ENCODE measurements around the gene LRSAM1. TPM values are rescaled to one million over a fixed set of nuclear protein-coding genes. Genes with fewer than 3 reads are reported as not detected.

Gene LRSAM1
- total and polyA plus RNA-seq, 9 of the 15 experiments (the other 6 are each of a cell fraction or from before 2014, with no cell fraction given) = 0.07 to 16.2 (median 4.7) TPM

GRCh38 chr9:127451608-127451857 lies 223 bp downstream of the LRSAM1 start:
- in situ Hi-C loops (cut with MboI) (no loop called here), intact Hi-C loops (cut with micrococcal nuclease) (no loop called here)
- ChIA-PET CTCF (ENCODE audit: low intra/inter-chr PET ratio) (no interaction called here), POLR2A (interaction anchor here (0.5 to 3.6 kb wide), 18 partner anchors 9 to 1505 kb away, joined by 3 to 21 read pairs (median 4); partner anchors contain the start of genes SLC2A8 and ZNF79)
- DNase-seq (ENCODE audit: extremely low read depth in 1 of 4, low spot score in 3 of 4) (no peak), FAIRE-seq (no peak), ATAC-seq (peak; percentile 10)
- peak overlapping the region; percentile 95 for H2AFZ ChIP-seq (ENCODE audit: low read depth, low read length)
- H3K4me2 ChIP-seq (ENCODE audit: insufficient read depth, low read length) = peak overlapping the region; percentile 100
- no peaks in the 10 kb centered on the region for H3K27me3 ChIP-seq (ENCODE audit: control insufficient read depth in 2 of 2, insufficient read depth in 2 of 2, low read length in 2 of 2)
- H3K79me2 ChIP-seq (ENCODE audit: control insufficient read depth, insufficient read depth, low read length) = peaks cover 61% of the 10 kb centered on the region
- peaks cover 48% of the 10 kb centered on the region for H3K36me3 ChIP-seq (ENCODE audit: control insufficient read depth, insufficient read depth, low read length)
- peak overlapping the region; percentile 78 for H3K4me3 ChIP-seq
- peaks cover 29% of the 10 kb centered on the region for H4K20me1 ChIP-seq (replicated peaks; ENCODE audit: control insufficient read depth, insufficient read depth, low read length)
- no peaks in the 10 kb centered on the region; the same call in 1 of the 2 replicates for H3K9me3 ChIP-seq (replicated peaks; ENCODE audit: control insufficient read depth, insufficient read depth, low read depth, low read length)
- peak overlapping the region; percentile 82 for H3K27ac ChIP-seq (ENCODE audit: extremely low read depth, low read depth, low read length)
- peak overlapping the region; percentile 94 to 97 for H3K9ac ChIP-seq (ENCODE audit: insufficient read depth in 1 of 2, low read depth in 2 of 2, low read length in 2 of 2)
- under 1% methylated on average over 14 of the region's 14 CpGs for WGBS (ENCODE audit: insufficient coverage, low coverage, missing lambda C conversion rate)
- BruUV-seq (replicated peaks) = TSS peak; percentile 54
- peaks cover 22 to 28% of the 10 kb centered on the region in 2 experiments; a peak in 4 of 5 replicates for H3K4me1 ChIP-seq (replicated peaks in 1 of 2; ENCODE audit: control insufficient read depth in 2 of 2, insufficient read depth in 2 of 2, low read length in 2 of 2)
- no peaks in the 10 kb centered on the region for H3K9me1 ChIP-seq (ENCODE audit: control insufficient read depth, insufficient read depth, low read length)
- peak; percentile 25; the same call in 1 of the 2 replicates for TF ChIP-seq PHF8 (IDR thresholded peaks at IDR 0.05; ENCODE audit: borderline replicate concordance, low read length)
- 0 out of 2 replicates have a peak, but pooled peaks have one; percentile 16 for TF ChIP-seq MTA3 (IDR thresholded peaks at IDR 0.05; ENCODE audit: borderline replicate concordance)
- peak in 1 of 2 experiments; percentile 9 for TF ChIP-seq E2F6 (IDR thresholded peaks at IDR 0.05; ENCODE audit: borderline replicate concordance in 1 of 2, extremely low read depth in 1 of 2, insufficient read depth in 1 of 2, insufficient read length in 1 of 2, low read depth in 1 of 2, low read length in 1 of 2, poor library complexity in 1 of 2, severe bottlenecking in 1 of 2)
- TF ChIP-seq, protein P1, sequence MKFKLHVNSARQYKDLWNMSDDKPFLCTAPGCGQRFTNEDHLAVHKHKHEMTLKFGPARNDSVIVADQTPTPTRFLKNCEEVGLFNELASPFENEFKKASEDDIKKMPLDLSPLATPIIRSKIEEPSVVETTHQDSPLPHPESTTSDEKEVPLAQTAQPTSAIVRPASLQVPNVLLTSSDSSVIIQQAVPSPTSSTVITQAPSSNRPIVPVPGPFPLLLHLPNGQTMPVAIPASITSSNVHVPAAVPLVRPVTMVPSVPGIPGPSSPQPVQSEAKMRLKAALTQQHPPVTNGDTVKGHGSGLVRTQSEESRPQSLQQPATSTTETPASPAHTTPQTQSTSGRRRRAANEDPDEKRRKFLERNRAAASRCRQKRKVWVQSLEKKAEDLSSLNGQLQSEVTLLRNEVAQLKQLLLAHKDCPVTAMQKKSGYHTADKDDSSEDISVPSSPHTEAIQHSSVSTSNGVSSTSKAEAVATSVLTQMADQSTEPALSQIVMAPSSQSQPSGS (CRISPR knock-in tag; IDR thresholded peaks at IDR 0.05) = no peak
- TF ChIP-seq ZBTB7A (IDR thresholded peaks at IDR 0.05; ENCODE audit: borderline replicate concordance, control insufficient read depth, low read depth, low read length) = peak; percentile 79
- no peak for TF ChIP-seq NR2C2 (CRISPR knock-in tag; IDR thresholded peaks at IDR 0.05)
- TF ChIP-seq NR2C2 (tag; IDR thresholded peaks at IDR 0.05) = 0 out of 2 replicates have a peak, but pooled peaks have one; percentile 22
- no peak for TF ChIP-seq PKNOX1 (IDR thresholded peaks at IDR 0.05)
- peak; percentile 38 for TF ChIP-seq PRDM10 (IDR thresholded peaks at IDR 0.05; ENCODE audit: partially characterized antibody)
- TF ChIP-seq PRMT5 (CRISPR knock-in tag; IDR thresholded peaks at IDR 0.05) = no peak
- TF ChIP-seq, protein P2, sequence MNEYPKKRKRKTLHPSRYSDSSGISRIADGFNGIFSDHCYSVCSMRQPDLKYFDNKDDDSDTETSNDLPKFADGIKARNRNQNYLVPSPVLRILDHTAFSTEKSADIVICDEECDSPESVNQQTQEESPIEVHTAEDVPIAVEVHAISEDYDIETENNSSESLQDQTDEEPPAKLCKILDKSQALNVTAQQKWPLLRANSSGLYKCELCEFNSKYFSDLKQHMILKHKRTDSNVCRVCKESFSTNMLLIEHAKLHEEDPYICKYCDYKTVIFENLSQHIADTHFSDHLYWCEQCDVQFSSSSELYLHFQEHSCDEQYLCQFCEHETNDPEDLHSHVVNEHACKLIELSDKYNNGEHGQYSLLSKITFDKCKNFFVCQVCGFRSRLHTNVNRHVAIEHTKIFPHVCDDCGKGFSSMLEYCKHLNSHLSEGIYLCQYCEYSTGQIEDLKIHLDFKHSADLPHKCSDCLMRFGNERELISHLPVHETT (CRISPR knock-in tag; conservative IDR thresholded peaks at IDR 0.05 in 1 of 2, IDR thresholded peaks at IDR 0.05 in 1 of 2) = peak in 1 of 2 experiments; percentile 30; a peak in 1 of 4 replicates

Measured in K562 (cell line).